Fibroblast of the aortic adventitia (primary cell): Measurements from ENCODE around the gene SPRY4. TPM values are rescaled to one million over a fixed set of nuclear protein-coding genes. Genes with fewer than 3 reads are reported as not detected.

Experiments
- DNase-seq: peaks from one replicate; pipeline ENCODE4 v3.0.0-alpha.2; 2010; ENCODE audit warnings: low read depth
- H3K4me3 ChIP-seq: 2 replicates; pipeline ENCODE4 v1.5.1; 2011; ENCODE audit warnings: low read depth, mild to moderate bottlenecking, control low read depth, low read length, moderate library complexity
- total RNA-seq: library from RNA; depleted of rRNA; stranded (reverse); fragments of >200 nt; gene quantifications from 2 replicates; pipeline ENCODE4 v1.2.3, GENCODE V29; 2012; ENCODE audit warnings: low replicate concordance
- TF ChIP-seq, protein P1 (sequence below): IDR thresholded peaks from 2 replicates; pipeline ENCODE4 v1.5.1; 2011; ENCODE audit warnings: mild to moderate bottlenecking, low read length, control low read depth, inconsistent platforms; ENCODE audit not compliant: insufficient read depth

The SPRY4 gene
- total RNA-seq, 1 donor: 13.9 TPM

DNA sequence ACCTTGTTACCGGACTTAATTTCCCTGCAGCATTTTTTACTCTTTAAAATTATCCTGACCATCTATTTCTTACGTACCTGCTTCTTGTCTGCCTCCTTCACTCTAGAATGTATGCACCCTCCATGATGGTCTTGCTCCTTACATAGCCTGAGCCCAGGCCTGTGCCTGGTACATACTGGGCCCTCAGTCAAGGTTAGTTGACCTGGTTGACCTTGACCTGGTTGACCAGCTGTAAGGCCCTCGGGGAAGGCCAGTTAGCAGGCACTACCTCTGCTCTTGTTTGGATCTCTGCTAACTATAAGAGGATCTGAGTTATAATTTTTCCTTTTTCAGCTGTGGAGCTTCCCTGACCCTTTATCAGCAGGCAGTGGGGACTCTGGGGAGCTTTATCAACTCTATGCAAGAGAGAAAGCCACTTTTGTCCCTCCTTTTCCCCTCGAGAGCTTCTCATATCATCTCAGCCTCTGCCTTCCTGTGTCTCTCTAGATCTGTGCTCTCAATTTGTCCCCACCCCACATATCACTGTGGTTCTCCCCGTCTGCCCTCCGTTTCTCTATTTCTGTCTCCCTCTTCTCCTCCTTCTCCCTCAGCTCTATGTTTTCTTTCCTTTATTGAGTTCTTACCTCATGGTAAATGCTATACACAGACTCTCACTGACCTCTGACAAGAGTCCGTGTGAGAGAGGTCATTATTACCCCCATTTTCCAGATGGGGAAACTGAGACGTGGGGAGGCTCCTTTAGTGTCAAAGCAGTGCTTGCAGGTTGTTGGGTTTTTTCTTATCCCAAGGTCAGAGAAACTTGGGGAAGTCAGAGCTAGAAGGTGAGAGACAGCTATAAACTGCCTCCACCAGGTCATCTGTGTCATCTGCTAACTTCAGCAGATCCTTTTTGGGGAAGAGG, 28.6 kb downstream of the SPRY4 start:
- H3K4me3 ChIP-seq: no peak overlapping the region
- no peak for DNase-seq
- TF ChIP-seq, protein P1, sequence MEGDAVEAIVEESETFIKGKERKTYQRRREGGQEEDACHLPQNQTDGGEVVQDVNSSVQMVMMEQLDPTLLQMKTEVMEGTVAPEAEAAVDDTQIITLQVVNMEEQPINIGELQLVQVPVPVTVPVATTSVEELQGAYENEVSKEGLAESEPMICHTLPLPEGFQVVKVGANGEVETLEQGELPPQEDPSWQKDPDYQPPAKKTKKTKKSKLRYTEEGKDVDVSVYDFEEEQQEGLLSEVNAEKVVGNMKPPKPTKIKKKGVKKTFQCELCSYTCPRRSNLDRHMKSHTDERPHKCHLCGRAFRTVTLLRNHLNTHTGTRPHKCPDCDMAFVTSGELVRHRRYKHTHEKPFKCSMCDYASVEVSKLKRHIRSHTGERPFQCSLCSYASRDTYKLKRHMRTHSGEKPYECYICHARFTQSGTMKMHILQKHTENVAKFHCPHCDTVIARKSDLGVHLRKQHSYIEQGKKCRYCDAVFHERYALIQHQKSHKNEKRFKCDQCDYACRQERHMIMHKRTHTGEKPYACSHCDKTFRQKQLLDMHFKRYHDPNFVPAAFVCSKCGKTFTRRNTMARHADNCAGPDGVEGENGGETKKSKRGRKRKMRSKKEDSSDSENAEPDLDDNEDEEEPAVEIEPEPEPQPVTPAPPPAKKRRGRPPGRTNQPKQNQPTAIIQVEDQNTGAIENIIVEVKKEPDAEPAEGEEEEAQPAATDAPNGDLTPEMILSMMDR: no peak

DNA sequence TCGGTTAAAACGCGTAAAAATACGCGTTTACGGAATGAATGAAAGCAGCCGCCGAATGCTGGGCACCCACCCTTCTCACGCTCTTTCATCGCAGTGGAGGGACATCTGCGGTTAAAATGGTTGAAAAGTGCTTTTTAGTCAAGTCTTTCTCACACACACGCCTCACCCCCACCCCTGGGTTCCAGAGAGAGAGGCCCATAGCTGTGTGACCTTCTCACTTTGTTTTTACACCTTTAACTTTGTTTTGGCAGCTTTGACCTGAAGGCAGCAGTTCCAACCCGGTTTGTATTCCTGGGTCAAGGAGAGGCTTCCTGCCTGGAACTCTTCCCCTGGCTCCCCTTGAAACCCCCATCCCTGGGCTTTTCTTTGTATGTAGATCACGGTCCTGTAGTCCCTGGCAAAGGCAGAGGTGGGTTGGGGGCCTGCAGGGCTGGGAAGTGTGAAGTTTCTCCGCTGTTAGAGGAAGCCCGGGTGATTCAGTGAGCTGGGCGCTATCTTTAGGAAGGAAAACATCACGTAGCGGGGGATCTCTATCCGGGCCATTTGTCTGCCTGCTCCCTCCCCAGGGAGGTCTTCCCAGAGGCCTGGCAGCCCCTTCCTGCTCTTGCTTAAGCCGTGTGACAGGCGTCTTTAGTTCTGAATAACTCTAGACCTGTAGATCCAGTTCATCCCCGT, 29.6 kb downstream of the SPRY4 start:
- TF ChIP-seq, protein P1: no peak
- H3K4me3 ChIP-seq: no peak overlapping the region
- DNase-seq: no peak

DNA sequence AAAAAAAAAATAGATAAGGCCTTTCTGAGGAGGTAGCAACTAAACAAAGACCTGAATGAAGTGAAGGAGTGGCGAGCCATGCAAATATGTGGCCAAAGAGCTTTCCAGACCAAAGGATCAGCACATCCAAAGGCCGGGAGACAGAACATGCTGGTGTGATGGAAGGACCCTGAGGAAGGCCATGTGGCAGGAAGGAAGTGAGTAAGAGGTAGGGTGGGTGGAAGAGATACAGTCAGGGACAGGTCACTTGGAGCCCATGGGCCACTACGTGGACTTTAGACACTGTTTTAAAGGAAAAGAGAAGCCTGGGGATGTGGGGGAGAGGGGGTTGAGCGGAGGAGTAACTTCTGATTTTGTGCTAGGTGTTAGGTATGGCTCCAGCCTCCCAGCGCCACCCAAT, 31.3 kb downstream of the SPRY4 start:
- peak; percentile 43 for DNase-seq
- TF ChIP-seq, protein P1: no peak

DNA sequence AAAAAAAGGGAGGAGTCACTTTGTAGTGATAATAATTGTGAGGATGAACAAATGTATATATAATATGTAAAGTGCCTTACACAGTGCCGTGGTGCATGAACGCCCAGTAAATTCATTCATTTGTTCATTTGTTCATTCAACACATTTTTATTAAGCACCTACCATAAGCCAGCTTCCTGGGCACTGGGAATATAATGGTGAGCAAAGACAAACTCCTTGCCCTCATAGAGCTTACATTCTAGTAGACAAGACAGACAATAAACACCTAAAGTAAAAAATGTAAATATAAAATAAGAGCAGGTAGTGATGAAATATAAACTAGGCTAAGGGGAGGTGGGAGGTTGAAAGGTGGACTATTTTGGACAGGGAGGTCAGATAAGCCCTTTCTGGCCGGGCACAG, 32.0 kb downstream of the SPRY4 start:
- TF ChIP-seq, protein P1: no peak
- no peak overlapping the region for H3K4me3 ChIP-seq

More for the DNA sequence above, 31.3 kb downstream of the SPRY4 start:
- H3K4me3 ChIP-seq: no peak overlapping the region

DNA sequence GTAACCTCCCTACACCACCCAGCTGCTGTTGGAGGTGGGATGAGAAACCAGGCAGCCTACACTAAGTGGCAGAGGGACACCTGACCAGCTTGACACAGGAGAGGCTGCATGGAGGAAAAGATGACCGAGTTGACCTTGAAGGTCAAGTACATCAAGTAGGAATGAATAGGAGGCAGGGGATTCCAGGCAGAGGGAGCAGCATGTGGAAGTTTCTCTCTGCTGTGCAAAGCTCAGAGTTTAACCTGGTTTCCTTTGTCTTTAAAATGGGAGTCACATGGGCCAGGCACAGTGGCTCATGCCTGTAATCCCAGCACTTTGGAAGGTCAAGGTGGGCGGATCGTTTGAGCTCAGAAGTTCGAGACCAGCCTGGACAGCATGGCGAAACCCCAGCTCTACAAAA, 32.6 kb downstream of the SPRY4 start:
- TF ChIP-seq, protein P1: no peak
- no peak overlapping the region for H3K4me3 ChIP-seq
- no peak for DNase-seq

More for the DNA sequence above, 32.0 kb downstream of the SPRY4 start:
- no peak for DNase-seq

DNA sequence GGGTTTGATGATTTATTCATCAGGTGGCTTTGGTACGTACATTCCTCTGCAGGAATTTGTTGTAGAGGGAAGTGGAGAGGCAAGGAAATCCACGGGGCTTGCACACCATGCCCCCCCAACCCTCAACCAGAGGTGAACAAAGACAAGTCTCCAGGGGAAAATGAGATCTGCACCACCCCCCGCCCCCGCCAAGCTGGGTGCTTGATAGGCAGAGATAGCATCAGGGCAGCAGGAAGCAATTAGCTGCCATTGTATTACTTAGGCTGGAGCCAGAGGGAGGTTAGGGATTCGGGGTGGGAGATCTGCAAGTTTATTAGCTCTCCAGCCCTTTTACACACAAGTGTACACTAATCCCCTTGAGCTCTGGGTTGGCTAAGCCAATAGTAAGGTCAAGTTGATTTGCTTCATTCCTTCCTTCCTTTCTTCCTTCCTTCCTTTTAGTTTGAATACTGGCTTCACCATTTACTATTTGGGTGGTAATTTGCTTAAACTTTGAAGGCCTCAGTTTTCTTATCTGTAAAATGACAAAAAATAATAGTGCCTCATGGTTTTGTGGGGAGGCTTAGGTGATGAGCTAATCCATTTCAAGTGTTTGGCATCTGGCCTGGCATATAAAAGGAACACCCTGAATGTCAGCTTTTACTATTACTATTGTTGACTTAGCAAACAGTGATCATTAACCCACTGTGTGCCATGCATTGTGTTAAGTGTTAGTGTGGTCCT, 34.1 kb downstream of the SPRY4 start:
- DNase-seq: peak; percentile 68
- TF ChIP-seq, protein P1: no peak
- H3K4me3 ChIP-seq: no peak overlapping the region
